GM23338 (cell line): Measurements from ENCODE around the gene ARRDC1. TPM values are rescaled to one million over a fixed set of nuclear protein-coding genes. Genes with fewer than 3 reads are reported as not detected.

Experiments
- ATAC-seq: fragments of 200-7000 bp; cut with Tn5 transposase; 3 replicates; pipeline ENCODE4 v1.9.1; 2020
- DNase-seq: peaks from one replicate; pipeline ENCODE4 v3.0.0-alpha.2; 2015; ENCODE audit warnings: low spot score
- H2AFZ ChIP-seq: fragments of 200-600 bp; sonication (generic); 2 replicates; pipeline ENCODE4 v1.8.0; 2016; ENCODE audit warnings: antibody characterized with exemption, mild to moderate bottlenecking, moderate library complexity
- H3F3A ChIP-seq: fragments of 200-600 bp; sonication (generic); replicated peaks from 2 replicates; pipeline ENCODE4 v1.8.0; 2017; ENCODE audit warnings: antibody characterized with exemption, mixed run types, low read depth
- H3K27ac ChIP-seq: fragments of 200-600 bp; sonication (generic); 2 replicates; pipeline ENCODE4 v1.6.1; 2016; ENCODE audit warnings: low read depth
- H3K27me3 ChIP-seq: fragments of 200-600 bp; sonication (generic); 2 replicates; pipeline ENCODE4 v1.8.0; 2016; ENCODE audit warnings: mild to moderate bottlenecking, mixed run types, moderate library complexity; ENCODE audit not compliant: insufficient read depth
- H3K36me3 ChIP-seq: fragments of 200-600 bp; sonication (generic); 2 replicates; pipeline ENCODE4 v1.8.0; 2016; ENCODE audit warnings: mild to moderate bottlenecking; ENCODE audit not compliant: insufficient read depth
- H3K4me1 ChIP-seq: fragments of 200-600 bp; sonication (generic); 2 replicates; pipeline ENCODE4 v1.8.0; 2016; ENCODE audit warnings: mild to moderate bottlenecking, moderate library complexity; ENCODE audit not compliant: insufficient read depth
- H3K4me2 ChIP-seq: fragments of 200-600 bp; sonication (generic); 2 replicates; pipeline ENCODE4 v1.7.1; 2017; ENCODE audit warnings: mixed run types
- H3K4me3 ChIP-seq: fragments of 200-600 bp; sonication (generic); 2 replicates; pipeline ENCODE4 v1.6.1; 2016; ENCODE audit warnings: mixed run types
- H3K79me2 ChIP-seq: fragments of 200-600 bp; sonication (generic); replicated peaks from 2 replicates; pipeline ENCODE4 v1.8.0; 2017; ENCODE audit warnings: mild to moderate bottlenecking; ENCODE audit not compliant: insufficient read depth
- H3K9me2 ChIP-seq: fragments of 200-600 bp; sonication (generic); 2 replicates; pipeline ENCODE4 v1.8.0; 2017; ENCODE audit not compliant: insufficient read depth
- H4K20me1 ChIP-seq: fragments of 200-600 bp; sonication (generic); replicated peaks from 2 replicates; pipeline ENCODE4 v1.8.0; 2017; ENCODE audit warnings: mild to moderate bottlenecking; ENCODE audit not compliant: insufficient read depth
- H3K27ac Mint-ChIP-seq: 2 replicates; pipeline ENCODE4 v1.8.0; 2020; ENCODE audit warnings: inconsistent platforms, mild to moderate bottlenecking, moderate library complexity, mixed read lengths
- H3K27me3 Mint-ChIP-seq: 3 replicates; pipeline ENCODE4 v1.8.0; 2022; ENCODE audit warnings: low read depth, mild to moderate bottlenecking, moderate library complexity, mixed read lengths, inconsistent platforms; ENCODE audit not compliant: insufficient read depth, poor library complexity
- H3K36me3 Mint-ChIP-seq: 3 replicates; pipeline ENCODE4 v1.8.0; 2021; ENCODE audit warnings: low read depth, mild to moderate bottlenecking, inconsistent platforms, moderate library complexity, mixed read lengths
- H3K4me1 Mint-ChIP-seq: 3 replicates; pipeline ENCODE4 v1.8.0; 2020; ENCODE audit warnings: mild to moderate bottlenecking, inconsistent platforms, mixed read lengths
- H3K4me3 Mint-ChIP-seq: 3 replicates; pipeline ENCODE4 v1.8.0; 2021; ENCODE audit warnings: moderate library complexity, mild to moderate bottlenecking, inconsistent platforms, mixed read lengths
- H3K9me3 Mint-ChIP-seq: 3 replicates; pipeline ENCODE4 v1.8.0; 2020; ENCODE audit warnings: moderate library complexity, mild to moderate bottlenecking, inconsistent platforms, mixed read lengths
- CTCF ChIP-seq, 2 experiments: fragments of 200-600 bp in 1 of 2; sonication (generic) in 1 of 2; conservative IDR thresholded peaks; 2 replicates each; pipeline versions ENCODE4 v1.5.1 to v1.6.1; 2016 to 2017; ENCODE audit warnings: antibody characterized with exemption in 2 of 2, low read depth in 2 of 2, mild to moderate bottlenecking in 2 of 2, moderate library complexity in 1 of 2
- POLR2AphosphoS5 ChIP-seq: IDR thresholded peaks from 2 replicates; pipeline ENCODE4 v1.6.1; 2016; ENCODE audit warnings: antibody characterized with exemption, low read depth
- ZNF462 ChIP-seq: fragments of 250-450 bp; sonication (Bioruptor Pico); IDR thresholded peaks from 2 replicates; pipeline ENCODE4 v1.5.0; 2020; ENCODE audit warnings: mild to moderate bottlenecking, moderate library complexity
- polyA plus RNA-seq: library from polyadenylated mRNA; unstranded; fragments of >200 nt; fragmentation: Nextera tagmentation; extraction: Ambion mirVana; gene quantifications from 2 replicates; pipeline ENCODE4 v1.2.1, GENCODE V29; 2016
- total RNA-seq: library from RNA; depleted of rRNA; stranded (reverse); fragments of >200 nt; shearing (Covaris generic); gene quantifications from 2 replicates; pipeline ENCODE4 v1.2.3, GENCODE V29; 2014

Gene ARRDC1
- total and polyA plus RNA-seq, 2 experiments from 2014 or later: 36.6 to 63.8 TPM

GRCh38 chr9:137614631-137615386, 9.3 kb downstream of the ARRDC1 start:
- H3K9me3 Mint-ChIP-seq: no peaks in the 10 kb centered on the region; the same call in 2 of the 3 replicates
- ATAC-seq (peak; percentile 11), DNase-seq (peak; percentile 57)
- Histone ChIP-seq H3K4me1 (peaks cover 10% of the 10 kb centered on the region), H4K20me1 (peaks cover 13% of the 10 kb centered on the region), H3K4me3 (no peak overlapping the region), H3K36me3 (no peaks in the 10 kb centered on the region; the same call in 1 of the 2 replicates), H3K27me3 (no peaks in the 10 kb centered on the region), H3K9me2 (no peaks in the 10 kb centered on the region), H3F3A (peaks cover 10% of the 10 kb centered on the region; the same call in 1 of the 2 replicates), H3K79me2 (peaks cover 20% of the 10 kb centered on the region), H3K27ac (no peak overlapping the region), H2AFZ (no peak overlapping the region), H3K4me2 (no peak overlapping the region)
- TF ChIP-seq POLR2AphosphoS5 (peak; percentile 43; the same call in 1 of the 2 replicates), CTCF (conservative IDR thresholded peaks at IDR 0.05; ENCODE audit: low read depth in 2 of 2) (peak; percentile 32 to 49), ZNF462 (CRISPR knock-in tag) (no peak)
- H3K27ac Mint-ChIP-seq: no peak overlapping the region
- peaks cover 20% of the 10 kb centered on the region for H3K27me3 Mint-ChIP-seq
- H3K36me3 Mint-ChIP-seq: peaks cover 27% of the 10 kb centered on the region
- H3K4me1 Mint-ChIP-seq: peaks cover 22% of the 10 kb centered on the region
- no peak overlapping the region for H3K4me3 Mint-ChIP-seq
